NT2/D1 (cell line): Measurements from ENCODE around the gene SPATA21.

ENCODE experiments used
- DNase-seq: peaks from one replicate; pipeline ENCODE4 v3.0.0-alpha.2; 2011; ENCODE audit warnings: low read depth, low spot score
- H3K27me3 ChIP-seq: 2 replicates; pipeline ENCODE4 v1.6.0; 2011; ENCODE audit warnings: mild to moderate bottlenecking; ENCODE audit not compliant: insufficient read length, insufficient read depth
- H3K36me3 ChIP-seq: 2 replicates; pipeline ENCODE4 v1.6.1; 2011; ENCODE audit warnings: mild to moderate bottlenecking, low read length, mixed read lengths; ENCODE audit not compliant: insufficient read depth, insufficient read length
- H3K4me1 ChIP-seq: 2 replicates; pipeline ENCODE4 v1.5.1; 2011; ENCODE audit not compliant: insufficient read depth, insufficient read length
- H3K4me3 ChIP-seq: 2 replicates; pipeline ENCODE4 v1.5.1; 2011; ENCODE audit warnings: low read depth; ENCODE audit not compliant: insufficient read length
- H3K9ac ChIP-seq: 2 replicates; pipeline ENCODE4 v1.6.0; 2011; ENCODE audit warnings: low read depth; ENCODE audit not compliant: insufficient read length
- H3K9me3 ChIP-seq: 2 replicates; pipeline ENCODE4 v1.5.1; 2011; ENCODE audit warnings: mild to moderate bottlenecking, low read length; ENCODE audit not compliant: insufficient read depth
- SUZ12 ChIP-seq: IDR thresholded peaks from 2 replicates; pipeline ENCODE4 v1.6.1; 2011; ENCODE audit not compliant: insufficient read length, insufficient read depth; ENCODE audit errors: extremely low read depth
- YY1 ChIP-seq: IDR thresholded peaks from 2 replicates; pipeline ENCODE4 v1.6.1; 2011; ENCODE audit not compliant: insufficient read length, insufficient read depth
- ZNF274 ChIP-seq: IDR thresholded peaks from 2 replicates; pipeline ENCODE4 v1.6.1; 2011; ENCODE audit warnings: mild to moderate bottlenecking, low read depth, low read length

The SPATA21 gene

DNA sequence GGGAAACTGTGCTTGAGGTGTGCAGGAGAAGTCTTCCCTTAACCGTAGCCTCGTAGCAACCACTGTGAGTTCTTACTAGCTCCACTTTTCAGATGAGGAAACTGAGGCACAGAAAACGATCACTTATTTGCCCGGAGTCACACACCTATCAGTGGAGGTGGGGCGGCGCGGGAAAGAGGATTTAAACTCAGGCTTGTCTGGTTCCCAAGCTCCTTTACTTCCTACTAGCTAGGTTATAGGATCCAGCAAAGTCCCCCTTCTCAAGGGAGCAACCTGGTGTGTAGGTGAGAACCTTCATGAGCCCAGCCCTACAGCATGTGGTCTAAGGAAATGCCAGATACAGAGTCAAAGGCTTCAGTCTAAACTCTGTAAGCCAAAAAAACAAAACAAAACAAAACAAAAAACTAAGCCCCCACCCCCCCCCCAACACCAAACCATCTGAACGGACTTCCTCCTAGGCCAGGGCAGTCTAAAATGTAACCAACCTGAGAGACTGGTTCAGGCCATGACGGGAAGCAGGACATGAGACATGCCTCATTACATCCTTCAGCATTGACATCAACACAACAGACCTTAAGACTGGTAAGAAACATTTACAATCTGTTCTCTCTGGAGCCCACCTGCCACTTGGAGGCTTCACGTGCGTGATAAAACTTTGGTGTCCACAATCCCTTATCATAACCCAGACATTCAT, 84.2 kb downstream of the SPATA21 start:
- peaks cover 3% of the 10 kb centered on the region for H3K4me1 ChIP-seq
- H3K9me3 ChIP-seq: no peaks in the 10 kb centered on the region
- H3K36me3 ChIP-seq: no peaks in the 10 kb centered on the region
- peak overlapping the region; percentile 85 for H3K4me3 ChIP-seq
- no peaks in the 10 kb centered on the region for H3K27me3 ChIP-seq
- H3K9ac ChIP-seq: peak overlapping the region; percentile 80
- TF ChIP-seq YY1 (no peak), SUZ12 (no peak), ZNF274 (no peak)
- DNase-seq: no peak

DNA sequence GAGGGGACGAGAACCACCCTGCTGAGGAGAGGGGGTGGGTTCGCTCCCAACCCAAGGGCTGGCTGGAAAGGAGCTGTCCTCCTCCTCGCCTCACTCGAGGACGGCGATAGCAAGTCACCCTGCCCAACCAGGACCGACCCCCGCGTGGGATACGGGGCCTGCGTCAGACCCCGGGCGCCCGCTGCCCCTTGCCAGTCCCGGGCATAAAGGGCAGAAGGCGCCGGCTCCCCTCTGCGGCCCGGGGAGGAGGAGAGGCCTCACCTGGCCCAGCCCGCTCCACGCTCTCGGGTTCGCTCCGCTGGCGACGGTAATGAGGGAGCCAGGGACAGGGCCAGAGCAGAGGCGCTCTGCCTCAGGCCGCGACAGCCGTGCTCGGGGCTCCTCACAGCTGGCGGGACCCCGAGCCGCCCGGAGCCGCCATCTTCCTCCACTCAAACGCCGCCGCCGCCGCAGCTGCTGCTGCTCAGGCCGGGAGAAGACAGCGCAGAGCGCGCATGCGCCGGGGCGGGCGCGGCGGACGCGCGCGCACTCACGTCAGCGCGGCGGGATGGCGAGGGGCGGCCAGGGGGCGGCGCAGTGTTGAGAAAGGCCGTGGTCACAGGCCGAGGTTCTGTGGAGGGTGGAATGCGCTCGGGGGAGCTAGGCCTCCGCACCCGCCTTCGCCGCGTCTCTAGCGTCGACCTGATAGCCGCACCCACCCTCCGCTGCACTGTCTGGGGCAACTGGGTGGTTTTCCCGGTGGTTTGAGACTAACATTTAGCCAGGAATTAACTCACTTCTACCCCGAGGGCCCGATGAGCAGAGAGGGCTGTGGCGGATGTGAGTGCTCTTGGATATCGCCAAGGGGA, 85.0 kb downstream of the SPATA21 start, which contains the start of gene FBXO42:
Gene FBXO42 (minus strand): TSS at position 487 of the 848 bp plus-strand sequence. CDS start 37,062 bp downstream, outside the sequence.
- Histone ChIP-seq H3K9me3 (no peaks in the 10 kb centered on the region), H3K4me1 (peaks cover 3% of the 10 kb centered on the region), H3K9ac (peak within 1 kb of the TSS; percentile 94), H3K27me3 (no peaks in the 10 kb centered on the region), H3K36me3 (no peaks in the 10 kb centered on the region), H3K4me3 (peak within 1 kb of the TSS; percentile 85)
- no peak for TF ChIP-seq ZNF274
- TF ChIP-seq YY1: peak; percentile 37
- DNase-seq: peak; percentile 71

DNA sequence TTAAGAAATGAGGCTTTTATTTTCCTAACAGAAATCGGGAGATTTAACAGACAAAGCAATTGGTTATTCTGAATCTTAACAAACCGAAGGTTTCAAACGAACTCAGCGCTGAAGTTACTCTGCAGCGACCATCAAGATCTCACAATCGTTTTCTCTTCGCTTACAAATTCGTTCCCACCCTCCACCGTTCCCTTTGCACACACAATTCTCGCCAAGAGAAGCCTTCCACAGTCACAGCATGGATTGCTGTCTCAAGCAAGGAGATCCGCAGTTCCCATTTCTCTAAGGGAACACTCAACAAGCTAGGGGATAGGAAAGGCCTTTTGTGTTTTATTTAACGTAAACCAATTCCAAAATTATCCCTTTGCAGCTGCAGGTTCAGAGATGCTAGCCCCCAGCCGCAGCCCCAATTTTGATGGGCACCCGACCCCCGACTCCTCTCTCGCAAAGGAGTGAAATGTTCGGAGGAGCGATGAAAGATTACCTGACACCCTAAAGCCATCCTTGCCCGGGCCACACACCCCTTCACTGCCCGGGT, 85.7 kb downstream of the SPATA21 start:
- H3K9me3 ChIP-seq: no peaks in the 10 kb centered on the region
- H3K4me3 ChIP-seq: peak overlapping the region; percentile 85
- H3K27me3 ChIP-seq: no peaks in the 10 kb centered on the region
- no peak for DNase-seq
- H3K4me1 ChIP-seq: peaks cover 3% of the 10 kb centered on the region
- TF ChIP-seq YY1 (no peak), ZNF274 (no peak), SUZ12 (no peak)
- H3K9ac ChIP-seq: peak overlapping the region; percentile 94
- no peaks in the 10 kb centered on the region for H3K36me3 ChIP-seq

DNA sequence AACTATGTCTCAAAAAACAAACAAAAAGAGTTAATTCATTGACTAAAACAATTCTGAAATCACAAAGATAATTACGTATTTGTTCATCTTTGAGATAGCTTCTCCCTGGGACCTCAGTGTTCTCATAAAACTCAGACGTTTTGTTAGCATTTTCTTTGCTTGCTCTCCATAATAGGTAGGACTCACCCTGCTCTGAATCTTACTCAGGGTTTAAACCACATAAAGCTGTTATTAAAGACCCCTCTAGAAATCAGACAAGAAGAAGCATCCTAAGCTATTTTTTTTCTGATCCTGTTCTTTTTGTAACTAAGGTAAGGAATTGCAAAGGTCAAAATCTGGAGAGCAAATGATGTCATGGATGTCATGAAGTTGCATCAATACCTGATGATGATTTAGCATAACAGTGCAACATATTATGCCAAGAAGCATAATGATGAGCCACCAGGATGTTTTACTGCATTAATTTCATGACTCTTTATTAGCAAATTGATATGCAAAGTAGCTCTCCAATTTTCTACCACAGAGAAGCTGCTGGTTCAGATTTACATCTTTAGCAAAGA, 87.3 kb downstream of the SPATA21 start:
- TF ChIP-seq ZNF274: no peak
- no peak for TF ChIP-seq SUZ12
- no peak for TF ChIP-seq YY1
- H3K4me3 ChIP-seq: no peak overlapping the region
- no peaks in the 10 kb centered on the region for H3K27me3 ChIP-seq
- H3K4me1 ChIP-seq: peaks cover 3% of the 10 kb centered on the region
- no peak for DNase-seq
- no peak overlapping the region for H3K9ac ChIP-seq
- H3K36me3 ChIP-seq: no peaks in the 10 kb centered on the region
- H3K9me3 ChIP-seq: no peaks in the 10 kb centered on the region
